Measurements from ENCODE around the gene UBE3A.
A peak's percentile ranks its signal among the peaks of the same experiment; 100 is the strongest.
"Not testable (repeated sequence)": the region's sequence is repeated elsewhere in the genome, so short reads cannot be mapped to it uniquely, and the experiment has no call there.

Gene UBE3A

DNA sequence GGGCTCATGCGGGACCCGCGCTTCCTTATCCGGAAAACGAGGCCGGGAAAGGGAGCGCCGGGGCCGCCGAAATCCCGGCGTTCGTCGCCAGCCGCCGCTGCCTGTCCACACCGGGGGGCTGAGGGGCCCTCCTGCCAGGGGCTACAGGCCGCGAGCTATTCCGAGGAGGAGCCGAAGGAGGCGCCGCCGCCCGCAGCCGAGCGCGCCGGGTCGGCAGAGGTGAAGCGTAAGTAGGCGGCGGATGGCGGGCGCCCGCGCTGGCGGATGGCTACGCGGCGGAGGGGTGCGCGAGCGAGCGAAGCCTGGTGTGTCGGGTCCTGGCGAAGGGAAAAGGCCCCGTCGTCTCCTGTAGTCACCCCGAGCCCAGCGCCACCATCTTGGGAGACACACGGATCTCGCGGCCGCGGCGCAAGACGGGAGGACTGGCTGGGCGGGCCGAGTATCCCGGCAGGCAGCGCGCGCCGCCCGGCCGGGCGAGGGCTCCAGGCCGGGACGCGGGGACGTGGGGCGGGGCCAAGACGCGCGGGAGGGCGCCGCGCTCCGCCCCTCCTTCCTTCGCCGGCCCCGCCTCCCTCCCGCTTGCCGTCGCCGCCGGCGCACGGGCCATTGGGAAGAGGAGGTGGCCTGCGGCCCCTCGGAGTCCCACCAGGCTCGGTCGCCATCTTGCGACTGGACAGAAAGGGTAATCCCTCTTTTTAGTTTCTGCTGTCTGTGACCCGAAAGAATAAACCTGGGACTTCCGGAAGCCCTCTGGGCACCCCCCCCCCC lies at the start of gene UBE3A:
UBE3A (minus strand) TSS at position 424 of the 768 bp plus-strand sequence. CDS start 29,917 bp downstream, outside the sequence.
- peak; percentile 53 for DNase-seq (ENCODE audit: low read depth)

DNA sequence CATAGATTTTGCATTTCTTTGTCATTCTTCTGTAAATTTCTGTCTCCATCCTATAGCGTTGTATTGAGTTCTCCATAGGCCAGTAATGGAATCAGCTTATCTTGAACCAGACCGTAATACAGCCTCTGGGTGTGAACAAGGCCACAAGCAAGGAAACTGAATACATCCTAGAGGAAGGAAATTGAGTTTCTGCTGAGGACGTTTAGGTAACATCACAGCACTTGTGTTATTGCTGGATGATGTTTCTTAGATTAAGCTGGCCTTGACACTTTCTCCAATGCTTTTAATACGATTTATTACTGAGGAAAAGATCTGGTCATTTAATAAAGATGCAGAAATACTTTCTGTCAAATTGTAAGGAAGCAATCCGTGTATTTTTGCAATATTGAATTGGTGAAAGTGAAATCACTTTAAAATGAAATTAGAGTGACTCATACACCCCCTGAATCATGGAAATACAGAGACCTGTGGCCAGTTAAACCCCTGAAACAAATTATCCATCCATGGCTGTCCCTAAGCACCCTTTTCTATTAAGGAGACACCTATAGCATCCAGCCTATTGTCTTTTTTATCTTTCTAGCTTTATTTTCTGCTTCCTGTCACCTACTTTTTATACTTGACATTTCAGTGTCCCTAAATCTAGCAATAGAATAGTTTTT lies 48.5 kb upstream of the UBE3A start:
- DNase-seq (ENCODE audit: low read depth): no peak

DNA sequence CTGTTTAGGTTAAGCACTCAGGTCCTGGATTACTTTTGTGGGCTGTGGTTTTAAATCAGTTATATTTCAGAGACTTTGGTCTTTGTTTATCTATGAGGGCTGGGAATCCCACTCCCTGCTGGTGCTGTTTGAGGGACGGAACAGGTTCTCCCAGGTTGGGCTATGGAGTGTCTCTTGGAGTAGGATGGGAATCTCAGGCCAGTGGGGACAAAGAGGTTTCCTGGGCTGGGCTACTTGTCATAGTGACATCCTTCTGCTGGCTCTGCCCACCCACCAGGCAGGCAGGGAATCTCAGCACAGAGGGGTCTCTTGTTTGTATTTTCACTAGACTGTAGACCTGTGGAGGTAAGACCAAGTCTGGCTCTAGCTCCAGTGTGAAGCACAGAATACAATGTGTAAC lies 47.2 kb upstream of the UBE3A start:
- DNase-seq (ENCODE audit: low read depth): no peak

DNA sequence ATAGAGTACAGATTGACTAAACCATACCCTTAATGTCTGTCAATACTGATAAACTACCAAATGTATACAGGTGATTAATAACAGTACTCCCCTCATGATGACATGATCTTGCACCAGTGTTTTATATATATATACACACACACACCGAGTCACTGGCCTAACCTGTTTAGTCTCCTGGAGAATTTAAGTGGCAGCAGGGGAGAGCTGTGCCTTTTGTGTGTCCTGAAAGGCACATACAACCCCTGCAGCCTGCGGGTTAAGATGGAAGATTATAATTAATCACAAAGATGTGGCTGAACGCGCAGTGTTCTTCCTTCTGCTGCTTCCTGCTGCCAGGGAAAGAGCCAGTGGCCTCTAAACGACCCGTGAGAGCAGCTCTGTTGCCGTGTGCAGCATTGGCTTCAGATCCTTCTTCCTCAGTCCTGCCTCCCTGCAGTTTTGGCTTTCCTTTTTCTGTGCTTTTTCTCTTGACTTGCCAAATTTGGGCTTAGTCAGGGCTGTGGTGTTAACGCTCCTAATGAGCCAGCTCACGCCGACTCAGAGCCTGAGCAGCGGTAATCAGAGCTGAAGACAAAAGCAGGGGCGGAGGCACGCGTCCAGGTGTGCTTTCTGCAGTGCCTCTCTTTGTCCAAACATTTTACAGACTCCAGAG lies 42.5 kb upstream of the UBE3A start:
- no peak for DNase-seq (ENCODE audit: low read depth)

GRCh38 chr15:25478313-25478712 lies 39.5 kb upstream of the UBE3A start:
- no peak for DNase-seq (ENCODE audit: low read depth)

GRCh38 chr15:25477816-25478215 lies 39.0 kb upstream of the UBE3A start:
- DNase-seq (ENCODE audit: low read depth): no peak

DNA sequence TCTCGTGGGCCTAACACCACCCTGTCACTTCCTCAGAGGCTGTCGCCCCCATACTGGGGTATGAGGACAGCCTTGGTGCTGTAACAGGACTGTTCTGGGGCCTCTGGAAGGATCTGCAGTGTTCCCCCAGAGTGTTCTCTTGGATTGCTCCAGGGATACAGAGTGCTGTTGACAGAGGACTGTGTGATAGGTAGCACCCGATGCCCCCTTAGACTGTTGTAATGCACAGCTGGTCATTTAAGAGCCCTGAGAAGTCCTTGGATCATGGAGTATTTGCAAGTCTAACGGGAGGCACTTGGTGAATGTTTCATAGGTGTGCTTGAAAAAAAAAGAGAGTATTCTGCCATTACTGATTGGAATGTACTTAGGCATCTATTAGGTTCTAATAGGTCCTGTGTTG lies 35.4 kb upstream of the UBE3A start:
- no peak for DNase-seq (ENCODE audit: low read depth)

- no peak for DNase-seq (ENCODE audit: low read depth)
Observed at GRCh38 chr15:25470230-25470629, 31.4 kb upstream of the UBE3A start.

DNA sequence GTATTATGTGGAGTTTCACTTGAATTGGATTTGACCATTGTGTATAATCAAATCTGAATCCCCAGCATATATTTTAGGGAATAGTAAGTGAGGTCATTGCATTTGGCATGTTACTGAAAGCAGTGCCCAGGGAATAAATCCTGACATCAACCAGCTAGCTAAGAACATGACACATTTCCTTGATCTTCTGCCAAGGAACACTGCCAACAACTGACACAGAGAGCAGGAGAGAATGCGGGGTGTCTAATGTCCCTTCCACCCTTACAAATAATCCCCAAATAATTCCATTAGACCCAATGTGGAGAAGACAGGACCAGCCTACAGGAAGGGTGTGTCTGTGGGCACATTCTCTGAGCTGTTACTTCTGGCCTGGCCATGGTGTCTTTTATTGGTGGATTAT lies 30.6 kb upstream of the UBE3A start:
- no peak for DNase-seq (ENCODE audit: low read depth)

DNA sequence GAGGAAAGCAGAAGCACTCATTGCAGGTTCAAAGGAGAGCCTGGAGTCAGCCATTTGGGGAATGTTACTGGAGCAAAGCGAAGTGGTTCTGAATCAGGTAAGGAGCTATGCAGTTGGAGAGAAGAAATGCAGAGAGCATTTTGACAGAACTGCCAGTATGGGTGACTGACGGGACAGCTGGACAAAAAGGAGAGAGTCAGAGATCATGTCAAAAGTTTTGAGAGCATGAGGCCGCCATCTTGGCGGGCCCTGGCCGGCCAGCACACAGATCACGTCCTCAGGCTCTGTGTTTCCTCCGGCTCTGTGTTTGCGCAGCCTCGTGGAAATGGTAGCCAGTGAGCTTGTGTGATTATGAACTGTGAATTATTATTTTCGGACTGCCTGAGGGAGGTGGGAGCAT lies 29.8 kb upstream of the UBE3A start:
- no peak for DNase-seq (ENCODE audit: low read depth)

GRCh38 chr15:25465835-25466234 lies 27.0 kb upstream of the UBE3A start:
- DNase-seq (ENCODE audit: low read depth): no peak

DNA sequence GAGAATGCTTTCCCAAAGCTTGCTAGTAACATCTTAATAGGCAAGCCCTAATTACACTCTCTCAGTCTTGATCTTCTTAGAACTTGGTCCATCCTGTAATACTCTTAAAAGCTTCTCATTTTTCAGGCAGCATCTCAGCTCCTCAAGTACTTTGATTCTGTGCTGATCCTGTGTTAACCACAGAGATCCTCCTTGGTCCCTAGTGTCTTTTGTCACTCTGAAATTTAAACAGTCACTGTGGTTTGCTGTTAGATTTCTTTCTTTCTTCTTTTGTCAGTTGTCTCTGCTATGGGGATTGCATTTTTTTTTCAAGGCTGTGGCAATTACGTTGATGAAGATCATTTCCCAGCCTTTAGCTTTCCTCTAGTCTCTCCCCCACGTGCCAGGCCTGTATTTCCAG lies 26.0 kb upstream of the UBE3A start:
- no peak for DNase-seq (ENCODE audit: low read depth)

- no peak for DNase-seq (ENCODE audit: low read depth)
Observed at GRCh38 chr15:25464383-25464782, 25.6 kb upstream of the UBE3A start.

DNA sequence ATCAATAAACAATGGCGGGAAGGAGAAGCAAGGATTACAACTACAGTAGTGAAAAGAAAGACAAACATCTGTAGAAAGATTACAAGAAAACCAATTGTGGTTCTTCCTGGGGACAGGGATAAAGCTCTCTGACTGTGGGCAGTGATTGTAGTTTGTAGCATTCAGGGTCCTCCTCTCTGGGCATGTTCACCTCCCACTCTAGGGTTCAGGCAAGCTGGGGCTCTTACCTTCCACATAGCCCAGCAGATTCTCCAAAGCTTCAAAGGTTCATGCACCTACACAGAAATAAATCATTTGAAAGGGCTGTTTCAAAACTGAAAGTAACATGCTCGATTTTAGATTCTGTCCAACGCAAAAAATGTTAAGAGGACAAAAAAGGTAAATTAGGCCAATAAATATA lies 17.4 kb upstream of the UBE3A start:
- no peak for DNase-seq (ENCODE audit: low read depth)

GRCh38 chr15:25455226-25455625 lies 16.4 kb upstream of the UBE3A start:
- no peak for DNase-seq (ENCODE audit: low read depth)

- no peak for DNase-seq (ENCODE audit: low read depth)
Observed at GRCh38 chr15:25454771-25455170, 15.9 kb upstream of the UBE3A start.

DNA sequence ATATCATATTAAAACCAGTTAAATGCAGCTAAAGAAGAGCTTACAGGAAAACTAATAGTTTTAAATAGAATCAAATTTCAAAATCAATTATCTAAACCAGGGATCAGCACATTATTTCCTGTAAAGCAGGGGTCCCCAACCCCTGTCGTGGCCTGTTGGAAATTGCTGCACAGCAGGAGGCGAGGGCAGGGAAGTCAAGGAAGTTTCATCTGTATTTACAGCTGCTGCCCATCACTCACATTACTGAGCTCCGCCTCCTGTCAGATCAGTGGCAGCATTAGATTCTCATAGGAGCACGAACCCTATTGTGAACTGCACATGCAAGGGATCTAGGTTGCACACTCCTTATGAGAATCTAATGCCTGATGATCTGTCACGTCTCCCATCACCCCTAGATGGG lies 14.4 kb upstream of the UBE3A start:
- not testable (repeated sequence) for DNase-seq (ENCODE audit: low read depth)

GRCh38 chr15:25451501-25451900 lies 12.7 kb upstream of the UBE3A start:
- no peak for DNase-seq (ENCODE audit: low read depth)

- DNase-seq (ENCODE audit: low read depth): no peak
Observed at GRCh38 chr15:25450163-25450562, 11.3 kb upstream of the UBE3A start.

DNA sequence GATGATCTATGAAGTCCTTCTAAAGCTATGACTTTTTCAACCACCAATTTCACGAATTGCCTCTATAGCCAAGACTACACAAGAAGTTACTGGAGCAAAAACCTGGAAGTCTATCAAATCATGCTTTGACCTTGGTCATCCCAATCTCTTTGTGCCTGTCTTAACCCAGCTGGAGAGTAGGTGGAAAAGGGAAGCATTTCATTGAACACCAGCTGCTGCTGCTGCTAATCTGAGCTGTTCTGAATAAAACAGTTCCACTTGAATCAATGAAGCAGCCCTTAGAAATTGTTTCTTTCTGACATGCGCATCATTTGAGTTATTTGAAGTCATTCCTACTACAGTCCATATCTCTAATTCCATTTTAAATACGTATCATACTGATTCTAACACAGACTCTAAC lies 7.3 kb upstream of the UBE3A start:
- no peak for DNase-seq (ENCODE audit: low read depth)

- DNase-seq (ENCODE audit: low read depth): no peak
Observed at GRCh38 chr15:25445412-25445811, 6.6 kb upstream of the UBE3A start.

DNA sequence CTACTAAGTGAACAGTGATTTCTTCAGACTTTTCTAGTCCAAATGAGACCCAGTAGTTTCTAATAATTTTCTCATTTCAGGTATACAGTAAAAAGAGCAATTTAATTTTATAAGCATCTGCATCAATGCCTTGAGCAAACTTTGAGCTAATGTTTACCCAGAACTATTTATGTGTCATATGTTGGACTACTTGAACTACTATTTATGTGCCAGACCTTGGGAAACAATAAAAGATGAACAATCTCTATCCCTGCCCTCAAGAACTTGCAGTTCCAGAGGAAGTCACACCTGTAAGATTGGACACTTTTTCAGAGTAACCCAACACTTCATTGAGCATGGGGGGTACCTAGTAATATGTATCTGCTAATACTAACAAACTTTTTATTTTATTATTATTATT lies 2.3 kb upstream of the UBE3A start:
- DNase-seq (ENCODE audit: low read depth): no peak

GRCh38 chr15:25439369-25439836 lies 579 bp upstream of the UBE3A start:
- DNase-seq (ENCODE audit: low read depth): no peak
